Hematopoietic multipotent progenitor cell treated with erythropoietin and hydrocortisone succinate and interleukin-3 and kit ligand, for 15 days (in vitro differentiated cells): ENCODE results near the gene CARD8.
"Not testable (repeated sequence)": the region's sequence is repeated elsewhere in the genome, so short reads cannot be mapped to it uniquely, and the experiment has no call there.

Experiments used
- DNase-seq: peaks from one replicate; pipeline ENCODE4 v3.0.0-alpha.2; 2015; ENCODE audit warnings: low spot score

The CARD8 gene

GRCh38 chr19:48260359-48260714 lies 4.6 kb upstream of the CARD8 start:
- not testable (repeated sequence) for DNase-seq

- DNase-seq: peak; percentile 28
Measured at GRCh38 chr19:48258992-48259391, 3.3 kb upstream of the CARD8 start.

- DNase-seq: peak; percentile 34
Measured at GRCh38 chr19:48258350-48258749, 2.6 kb upstream of the CARD8 start.

DNA sequence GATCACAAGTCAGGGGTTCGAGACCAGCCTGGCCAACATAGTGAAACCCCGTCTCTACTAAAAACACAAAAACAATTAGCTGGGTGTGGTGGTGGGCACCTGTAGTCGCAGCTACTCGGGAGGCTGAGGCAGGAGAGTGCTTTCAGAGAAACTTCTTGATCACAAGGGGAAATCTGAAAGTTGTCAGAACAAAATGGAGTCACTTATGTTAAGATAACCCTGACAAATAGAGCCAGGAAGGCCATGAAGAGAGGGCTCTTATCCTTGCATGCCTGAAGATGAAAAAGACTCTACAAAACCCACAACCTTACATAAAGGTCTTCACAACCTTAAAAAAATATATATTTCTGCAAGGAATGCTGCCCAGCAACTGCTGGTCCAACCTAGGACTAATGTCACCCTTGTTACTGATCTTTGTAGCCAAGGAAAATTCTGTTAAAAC lies 1.2 kb downstream of the CARD8 start:
- no peak for DNase-seq

- no peak for DNase-seq
Measured at GRCh38 chr19:48253999-48254398, 1.7 kb downstream of the CARD8 start.

DNA sequence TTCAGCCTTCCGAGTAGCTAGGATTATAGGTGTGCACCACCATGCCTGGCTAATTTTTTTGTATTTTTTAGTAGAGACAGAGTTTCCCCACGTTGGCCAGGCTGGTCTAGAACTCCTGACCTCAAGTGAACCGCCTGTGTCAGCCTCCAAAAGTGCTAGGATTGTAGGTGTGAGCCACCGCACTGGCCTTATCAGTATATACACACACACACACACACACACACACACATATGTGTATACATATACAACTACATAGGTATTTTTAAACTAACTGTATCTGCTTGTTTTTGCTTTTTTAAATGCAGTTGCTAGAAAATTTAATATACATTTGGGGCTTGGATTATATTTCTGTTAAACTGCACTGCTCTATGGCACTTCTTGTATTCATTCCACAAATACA lies 3.1 kb downstream of the CARD8 start:
- peak; percentile 20 for DNase-seq

DNA sequence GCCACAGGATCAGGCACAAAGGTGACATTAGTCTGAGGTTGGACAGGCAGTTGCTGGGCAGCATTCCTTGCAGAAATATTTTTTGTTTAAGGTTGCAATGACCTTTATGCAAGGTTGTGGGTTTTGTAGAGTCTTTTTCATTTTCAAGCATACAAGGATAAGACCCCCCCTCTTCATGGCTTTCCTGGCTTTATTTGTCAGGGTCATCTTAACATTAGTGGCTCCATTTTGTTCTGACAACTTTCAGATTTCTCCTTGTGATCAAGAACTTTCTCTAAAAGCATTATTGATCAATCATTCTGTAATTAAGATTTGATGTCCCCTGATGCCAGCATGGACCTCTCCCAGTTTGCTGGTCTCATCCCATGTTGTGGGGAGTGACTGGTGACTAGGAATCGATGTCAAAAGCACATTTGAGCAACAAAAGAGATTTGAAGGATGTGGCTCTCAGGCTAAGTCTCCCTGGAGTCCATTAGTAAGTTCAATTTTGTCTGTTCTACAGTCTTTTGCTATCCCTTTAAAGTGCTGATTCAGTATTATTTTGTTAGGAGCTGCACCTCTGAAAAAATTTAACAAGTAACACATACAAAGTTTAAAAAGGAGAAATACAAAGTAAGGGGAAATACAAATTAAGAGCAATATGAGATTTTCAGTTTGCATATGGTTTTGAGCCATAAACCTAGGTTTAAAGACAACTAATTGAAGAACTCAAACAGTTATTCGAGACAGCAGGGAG lies 5.3 kb downstream of the CARD8 start:
- no peak for DNase-seq

GRCh38 chr19:48249502-48250014 lies 6.2 kb downstream of the CARD8 start:
- DNase-seq: peak; percentile 53

DNA sequence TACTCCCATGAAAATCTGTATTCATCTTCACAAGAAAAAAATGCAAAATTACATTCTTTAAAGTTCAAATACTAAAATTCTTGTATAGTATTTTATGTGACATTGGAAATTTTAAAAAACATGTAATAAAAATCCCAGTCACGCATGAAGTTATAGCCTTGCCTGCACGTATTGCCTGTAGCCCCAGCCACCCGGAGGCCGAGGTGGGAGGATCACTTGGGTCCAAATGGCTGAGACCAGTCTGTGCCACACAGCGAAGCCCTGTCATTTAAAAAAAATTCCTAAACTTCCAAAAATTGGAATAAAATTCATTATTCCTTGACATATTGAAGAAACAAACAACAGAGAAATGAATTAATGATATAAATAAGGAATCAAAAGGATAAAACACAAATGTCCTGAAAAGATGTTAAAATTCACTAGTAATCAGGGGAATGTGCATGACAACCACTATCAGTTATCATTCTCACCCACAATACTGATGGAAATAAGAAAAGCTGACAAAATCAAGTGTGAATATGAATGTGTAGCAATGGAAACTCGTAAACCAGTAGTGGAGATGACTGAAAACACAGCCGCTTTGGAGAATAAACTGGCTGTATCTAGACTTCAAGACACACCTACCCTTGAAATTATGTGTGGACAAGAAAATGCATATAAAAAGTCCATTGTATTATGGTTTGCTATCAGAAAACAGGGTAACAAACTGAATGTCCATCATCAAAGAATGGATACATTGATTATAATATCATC lies 7.5 kb downstream of the CARD8 start:
- DNase-seq: no peak

DNA sequence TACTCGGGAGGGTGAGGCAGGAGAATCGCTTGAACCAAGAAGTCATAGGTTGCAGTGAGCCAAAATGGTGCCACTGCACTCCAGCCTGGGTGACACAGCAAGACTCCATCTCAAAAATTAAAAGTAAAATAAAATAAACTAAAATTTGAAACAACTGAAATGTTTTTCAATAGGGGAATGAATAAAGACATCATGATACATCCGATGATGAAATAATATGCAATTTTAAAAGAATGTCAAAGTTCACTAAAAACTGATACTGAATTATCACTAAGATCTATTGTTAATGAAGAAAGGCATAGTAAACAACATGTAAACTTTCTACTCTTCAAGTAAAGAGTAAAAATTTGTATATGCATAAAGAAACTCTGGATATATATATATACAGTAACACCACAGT lies 8.5 kb downstream of the CARD8 start:
- DNase-seq: no peak

DNA sequence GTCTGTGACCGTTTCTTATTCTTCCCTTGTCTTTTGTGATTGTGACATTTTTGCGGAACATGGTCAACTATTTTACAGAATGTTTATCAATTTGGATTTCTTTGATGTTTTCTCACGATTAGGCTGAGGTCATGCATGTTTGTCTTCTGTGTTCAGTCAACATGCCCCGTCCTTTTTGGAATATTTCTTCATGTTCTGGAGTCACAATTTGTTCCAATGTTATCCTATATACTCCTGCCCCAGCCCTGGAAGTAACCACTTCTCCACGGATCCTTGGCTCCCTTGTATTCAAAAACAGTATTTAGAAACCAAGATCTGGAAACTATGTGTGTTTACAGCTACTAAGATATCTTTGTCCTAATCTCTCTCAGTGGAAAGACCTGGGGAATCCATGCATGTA lies 9.6 kb downstream of the CARD8 start:
- DNase-seq: no peak

- no peak for DNase-seq
Measured at GRCh38 chr19:48244281-48244680, 11.4 kb downstream of the CARD8 start.

- not testable (repeated sequence) for DNase-seq
Measured at GRCh38 chr19:48241771-48242170, 13.9 kb downstream of the CARD8 start.

- DNase-seq: no peak
Measured at GRCh38 chr19:48239582-48240141, 16.1 kb downstream of the CARD8 start.

DNA sequence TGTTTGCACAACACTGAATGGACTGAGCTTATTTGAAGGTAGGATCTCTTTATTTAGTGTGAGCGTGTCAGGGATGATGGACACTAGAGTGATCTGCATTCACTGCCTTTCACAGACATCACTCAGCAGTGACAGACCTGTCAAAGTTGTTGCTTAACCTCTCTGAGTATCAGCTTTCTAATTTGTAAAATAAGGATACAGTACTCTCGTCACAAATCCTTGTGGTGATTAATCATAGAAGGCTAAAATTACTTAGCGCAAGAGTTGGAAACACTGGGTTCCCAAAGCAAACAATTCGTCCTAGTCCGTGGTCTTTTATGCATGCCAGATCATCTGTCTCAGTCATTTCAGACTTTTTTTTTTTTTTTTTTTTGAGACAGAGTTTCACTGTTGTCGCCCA lies 16.6 kb downstream of the CARD8 start:
- DNase-seq: no peak

DNA sequence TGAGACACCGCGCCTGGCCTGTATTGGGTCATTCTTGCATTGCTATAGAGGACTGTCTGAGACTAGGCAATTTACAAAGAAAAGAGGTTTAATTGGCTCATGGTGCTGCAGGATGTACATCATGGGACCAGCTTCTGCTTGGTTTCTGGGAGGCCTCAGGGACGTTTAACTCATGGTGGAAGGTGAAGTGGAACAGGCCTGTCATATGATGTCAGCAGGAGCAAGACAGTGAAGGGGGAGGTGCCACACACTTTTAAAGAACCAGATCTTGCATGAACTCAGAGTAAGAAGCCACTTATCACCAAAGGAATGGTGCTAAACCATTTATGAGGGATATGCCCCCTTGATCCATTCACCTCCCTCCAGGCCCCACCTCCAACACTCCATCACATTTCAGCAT lies 18.7 kb downstream of the CARD8 start:
- no peak for DNase-seq

- DNase-seq: no peak
Measured at GRCh38 chr19:48230555-48231129, 25.1 kb downstream of the CARD8 start.

- DNase-seq: no peak
Measured at GRCh38 chr19:48221628-48222027, 34.1 kb downstream of the CARD8 start.

- DNase-seq: not testable (repeated sequence)
Measured at GRCh38 chr19:48220784-48221183, 34.9 kb downstream of the CARD8 start.

- DNase-seq: no peak
Measured at GRCh38 chr19:48218997-48219396, 36.7 kb downstream of the CARD8 start.

GRCh38 chr19:48216933-48217332 lies 38.8 kb downstream of the CARD8 start:
- DNase-seq: no peak

DNA sequence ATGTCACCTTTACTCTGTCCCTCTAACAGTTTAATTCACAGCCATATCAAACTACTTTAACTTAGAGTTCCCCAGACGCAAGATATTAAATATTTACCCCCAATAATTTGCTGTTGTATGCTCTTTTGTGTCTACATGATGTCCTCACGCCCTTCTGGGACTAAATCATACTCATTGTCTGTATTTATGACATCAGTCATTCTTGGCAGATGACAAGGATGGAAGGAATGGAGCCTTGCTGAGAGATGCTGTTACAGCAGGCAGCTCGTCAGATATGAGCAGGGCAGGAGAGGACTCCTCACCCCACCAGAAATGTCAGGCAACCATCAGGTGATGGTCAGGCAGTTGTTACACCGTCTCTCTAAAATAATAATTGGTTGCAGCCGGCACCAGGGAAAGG lies 41.8 kb downstream of the CARD8 start:
- DNase-seq: no peak

DNA sequence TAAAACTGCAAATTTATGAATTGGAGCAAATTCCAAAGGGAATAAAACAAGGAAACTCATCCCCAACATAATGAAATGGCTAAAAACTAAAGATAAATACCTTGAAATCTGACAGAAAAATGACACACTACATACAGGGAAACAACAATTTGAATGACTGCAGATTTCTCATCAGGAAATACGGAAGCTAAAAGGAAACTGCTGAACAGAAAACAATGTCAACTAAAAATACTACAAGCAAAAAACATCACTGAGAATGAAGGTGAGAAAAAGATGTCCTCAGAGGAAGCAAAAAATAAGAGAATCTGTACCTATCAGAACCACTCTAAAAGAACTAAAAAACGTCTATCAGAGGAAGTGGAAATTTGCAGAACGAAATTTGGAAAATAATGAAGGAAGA lies 45.7 kb downstream of the CARD8 start:
- no peak for DNase-seq
